22Rv1 (cell line): ENCODE data around the gene SREBF2.

Experiments used
- H3K27ac ChIP-seq: fragments of 450-650 bp; 2 replicates; pipeline ENCODE4 v1.5.1; 2017
- ZFX ChIP-seq: fragments of 450-650 bp; IDR thresholded peaks from 2 replicates; pipeline ENCODE4 v1.6.1; 2017; ENCODE audit warnings: antibody characterized with exemption, borderline replicate concordance
- TF ChIP-seq, protein P1 (sequence below): fragments of 450-650 bp; IDR thresholded peaks from 2 replicates; pipeline ENCODE4 v1.5.1; 2017; ENCODE audit warnings: mild to moderate bottlenecking

SREBF2 gene

DNA sequence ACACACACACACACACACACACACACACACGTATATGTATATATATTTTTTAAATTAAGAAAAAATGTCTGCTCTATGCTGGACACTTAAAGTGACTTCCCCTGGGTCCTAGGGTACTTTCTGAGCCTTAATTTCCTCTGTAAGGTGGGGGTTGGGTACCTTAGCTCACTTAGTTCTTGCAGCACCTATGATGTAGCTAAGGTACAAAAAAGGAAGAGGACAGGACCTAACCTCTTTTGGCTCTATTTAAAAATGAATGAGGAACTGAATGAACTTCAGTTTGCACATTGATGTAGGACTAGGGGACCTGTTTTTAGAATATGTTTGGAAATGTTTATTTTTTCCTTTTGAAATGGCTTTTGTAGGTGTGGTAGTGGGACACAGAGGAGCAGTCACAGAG is 11.1 kb downstream of the SREBF2 start:
- no peak for TF ChIP-seq ZFX
- TF ChIP-seq, protein P1, sequence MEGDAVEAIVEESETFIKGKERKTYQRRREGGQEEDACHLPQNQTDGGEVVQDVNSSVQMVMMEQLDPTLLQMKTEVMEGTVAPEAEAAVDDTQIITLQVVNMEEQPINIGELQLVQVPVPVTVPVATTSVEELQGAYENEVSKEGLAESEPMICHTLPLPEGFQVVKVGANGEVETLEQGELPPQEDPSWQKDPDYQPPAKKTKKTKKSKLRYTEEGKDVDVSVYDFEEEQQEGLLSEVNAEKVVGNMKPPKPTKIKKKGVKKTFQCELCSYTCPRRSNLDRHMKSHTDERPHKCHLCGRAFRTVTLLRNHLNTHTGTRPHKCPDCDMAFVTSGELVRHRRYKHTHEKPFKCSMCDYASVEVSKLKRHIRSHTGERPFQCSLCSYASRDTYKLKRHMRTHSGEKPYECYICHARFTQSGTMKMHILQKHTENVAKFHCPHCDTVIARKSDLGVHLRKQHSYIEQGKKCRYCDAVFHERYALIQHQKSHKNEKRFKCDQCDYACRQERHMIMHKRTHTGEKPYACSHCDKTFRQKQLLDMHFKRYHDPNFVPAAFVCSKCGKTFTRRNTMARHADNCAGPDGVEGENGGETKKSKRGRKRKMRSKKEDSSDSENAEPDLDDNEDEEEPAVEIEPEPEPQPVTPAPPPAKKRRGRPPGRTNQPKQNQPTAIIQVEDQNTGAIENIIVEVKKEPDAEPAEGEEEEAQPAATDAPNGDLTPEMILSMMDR, result no peak
- H3K27ac ChIP-seq, result peak overlapping the region; percentile 55

DNA sequence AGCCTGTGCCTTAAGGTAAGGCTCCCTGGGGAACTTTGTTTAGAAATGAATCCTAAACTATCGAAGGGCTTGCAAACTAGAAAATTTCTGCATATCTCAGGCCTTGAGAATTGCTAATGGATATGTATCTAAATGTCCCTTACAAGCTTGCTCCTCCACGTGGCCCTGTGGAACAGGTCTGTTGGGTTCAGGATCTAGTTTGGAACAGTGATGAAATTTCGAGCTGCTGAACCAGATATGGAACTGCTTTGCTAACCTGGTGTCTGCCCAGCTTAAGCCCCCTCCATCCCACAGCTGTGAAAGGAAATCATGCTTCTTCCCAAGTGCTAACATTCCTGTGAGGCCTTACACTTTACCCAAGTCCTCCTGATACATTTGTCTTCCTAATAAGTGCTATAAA is 11.6 kb downstream of the SREBF2 start:
- TF ChIP-seq, protein P1, result no peak
- no peak for TF ChIP-seq ZFX
- peak overlapping the region; percentile 55 for H3K27ac ChIP-seq

DNA sequence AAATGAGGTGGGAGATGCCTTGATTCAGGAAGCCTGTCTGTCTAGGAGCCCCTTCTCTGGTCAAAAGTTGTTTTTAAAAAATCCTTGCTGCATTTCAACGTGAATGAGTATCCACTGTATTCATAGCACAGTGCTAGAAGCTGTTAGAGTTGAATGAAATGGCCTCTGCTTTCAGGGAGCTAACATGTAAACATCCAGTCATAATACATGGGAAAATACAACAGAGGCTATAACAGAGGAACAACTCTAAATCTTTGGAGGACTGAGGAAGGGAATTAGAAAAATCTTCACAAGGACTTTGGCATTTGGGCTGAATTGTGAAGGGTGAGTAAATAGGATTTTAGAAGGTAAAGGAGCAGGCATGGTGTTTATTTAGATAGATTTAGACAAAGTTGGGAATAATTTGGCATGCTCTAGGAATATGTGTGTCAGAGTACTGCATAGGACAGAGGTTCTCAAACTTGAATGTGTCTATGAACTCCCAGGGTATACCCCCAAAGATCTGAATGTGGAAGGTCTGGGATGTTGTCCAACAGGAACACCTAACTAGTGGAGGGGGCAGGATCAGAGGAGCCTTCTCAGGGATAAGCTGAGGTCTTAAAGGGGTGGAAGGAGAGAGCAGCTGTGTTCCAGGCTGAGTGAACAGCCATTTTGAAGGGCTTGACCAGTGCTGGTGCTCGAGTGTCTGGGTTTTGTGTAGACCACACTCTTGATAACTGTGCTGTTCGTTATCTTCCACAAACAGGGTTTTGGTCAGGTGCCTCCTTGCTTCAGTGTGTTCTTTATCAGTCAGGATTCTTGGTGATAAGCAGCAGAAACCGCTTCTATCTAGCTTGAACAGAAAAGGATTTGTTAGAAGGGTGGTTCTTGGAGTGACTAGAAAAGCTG is 12.7 kb downstream of the SREBF2 start:
- peak overlapping the region; percentile 55 for H3K27ac ChIP-seq

DNA sequence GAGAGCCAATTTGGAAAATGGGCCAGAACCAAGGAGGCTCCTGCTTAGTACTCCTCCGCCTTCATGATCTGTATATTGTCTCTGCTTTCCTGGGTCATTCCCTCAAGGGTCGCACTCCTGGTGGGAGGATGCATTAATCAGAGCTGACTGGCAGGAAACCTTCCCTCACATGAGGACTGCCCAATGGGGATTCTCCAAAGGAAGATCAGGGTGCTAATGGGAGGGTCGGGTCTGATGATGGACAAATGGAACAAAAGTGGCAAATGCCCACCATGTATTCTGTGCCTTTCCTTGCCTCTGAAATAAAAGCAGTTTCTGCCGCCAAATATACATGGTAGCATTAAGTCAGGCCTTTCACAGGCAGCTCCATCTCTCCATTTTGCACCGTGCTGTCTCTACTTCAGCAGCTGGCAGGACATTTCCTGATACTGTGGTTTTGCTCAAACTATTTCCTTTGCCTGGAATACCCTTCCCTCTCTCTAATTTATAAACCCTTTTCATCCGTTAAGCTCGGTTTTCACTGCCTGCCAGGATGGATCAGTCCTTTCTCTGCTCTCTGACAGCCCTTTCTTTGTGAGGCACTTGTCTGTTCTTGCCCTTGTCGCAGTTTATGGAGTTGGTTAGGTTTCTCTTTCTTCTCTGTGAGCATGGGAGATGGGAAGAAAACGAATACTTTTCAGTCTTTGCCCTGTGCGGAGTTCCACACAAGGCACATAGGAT is 13.5 kb downstream of the SREBF2 start:
- TF ChIP-seq, protein P1, result no peak
- no peak for TF ChIP-seq ZFX

More for the DNA sequence above, 12.7 kb downstream of the SREBF2 start:
- no peak for TF ChIP-seq ZFX
- TF ChIP-seq, protein P1, result no peak

DNA sequence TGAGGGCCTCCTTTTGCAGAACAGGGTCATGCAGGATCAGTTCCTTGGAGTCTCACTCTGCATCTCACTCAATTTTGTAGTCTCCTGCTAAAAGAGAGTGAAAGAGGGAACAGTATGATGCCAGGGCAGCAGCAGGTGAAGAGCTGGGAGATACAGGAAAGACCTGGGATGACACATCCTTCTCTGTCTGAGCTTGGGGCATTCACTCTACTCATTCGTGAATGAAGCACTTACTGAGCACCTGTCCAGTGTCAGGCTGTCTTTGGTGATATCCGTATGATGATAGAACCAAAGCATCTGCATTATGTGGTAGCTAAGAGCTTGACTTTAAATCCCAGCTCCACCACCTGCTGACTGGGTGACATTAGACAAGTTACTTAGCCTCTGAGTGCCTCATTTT is 14.4 kb downstream of the SREBF2 start:
- peak overlapping the region; percentile 55 for H3K27ac ChIP-seq
- TF ChIP-seq, protein P1, result no peak

More for the DNA sequence above, 13.5 kb downstream of the SREBF2 start:
- H3K27ac ChIP-seq, result peak overlapping the region; percentile 55

DNA sequence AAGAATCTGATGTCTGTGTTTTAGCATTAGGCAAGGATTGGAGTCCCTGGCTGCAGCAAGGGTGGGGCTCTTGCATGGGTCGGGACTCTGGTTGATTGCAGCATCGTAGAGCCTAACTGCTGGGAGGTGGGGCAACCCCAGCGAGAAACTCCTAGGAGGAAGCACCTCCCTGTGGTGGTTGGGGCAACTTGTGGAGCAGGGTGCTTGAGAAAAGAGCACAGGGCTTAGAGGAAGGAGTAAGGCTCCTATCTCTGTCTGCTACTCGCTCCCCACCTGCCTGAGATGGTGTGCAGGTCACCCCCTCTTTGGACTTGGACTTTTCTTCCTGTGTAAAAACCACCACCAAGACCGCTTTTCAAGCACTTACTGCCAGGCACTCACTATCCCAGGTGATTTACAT is 15.6 kb downstream of the SREBF2 start:
- TF ChIP-seq, protein P1, result no peak
- TF ChIP-seq ZFX, result no peak
- no peak overlapping the region for H3K27ac ChIP-seq

DNA sequence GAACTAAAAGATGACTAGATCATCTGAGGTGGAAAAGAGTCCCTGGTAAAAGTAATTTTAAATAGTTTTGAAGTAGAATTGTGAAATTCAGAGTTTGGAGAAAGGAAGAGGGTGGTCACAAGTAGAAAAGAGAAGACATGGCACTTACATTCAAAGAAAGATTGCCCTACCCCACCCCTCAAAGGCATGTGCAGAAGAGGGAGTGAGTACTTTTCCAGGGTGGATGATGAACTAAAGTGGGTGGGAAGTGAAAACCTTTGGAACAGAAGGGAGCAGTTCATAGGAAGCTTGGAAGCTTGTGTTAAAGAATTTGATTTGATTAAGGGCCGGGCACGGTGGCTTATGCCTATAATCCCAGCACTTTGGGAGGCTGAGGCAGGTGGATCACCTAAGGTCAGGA is 23.6 kb downstream of the SREBF2 start:
- TF ChIP-seq, protein P1, result no peak
- H3K27ac ChIP-seq, result peak overlapping the region; percentile 14; the same call in 1 of the 2 replicates
